ENCODE measurements around the gene RMDN3. TPM values are rescaled to one million over a fixed set of nuclear protein-coding genes. Genes with fewer than 3 reads are reported as not detected.
A peak's percentile ranks its signal among the peaks of the same experiment; 100 is the strongest.

The RMDN3 gene
- total and polyA plus RNA-seq, 9 of the 15 experiments (the other 6 are each of a cell fraction or from before 2014, with no cell fraction given) = 8.1 to 38.2 (median 25.9) TPM

- TF ChIP-seq DDX20 (tag; IDR thresholded peaks at IDR 0.05; ENCODE audit: low read depth) (no peak), THAP7 (CRISPR knock-in tag; IDR thresholded peaks at IDR 0.05) (peak; percentile 86; the same call in 1 of the 2 replicates), MXI1 (IDR thresholded peaks at IDR 0.05; ENCODE audit: low read depth, low read length) (no peak), ZNF79 (CRISPR knock-in tag; IDR thresholded peaks at IDR 0.05; ENCODE audit: low read depth) (no peak), RFX1 (IDR thresholded peaks at IDR 0.05) (no peak), IRF9 (tag; IDR thresholded peaks at IDR 0.05) (no peak), VEZF1 (CRISPR knock-in tag; IDR thresholded peaks at IDR 0.05) (peak; percentile 57), POLR2G (IDR thresholded peaks at IDR 0.05; ENCODE audit: low read depth, low read length) (peak; percentile 88), ZNF239 (CRISPR knock-in tag; IDR thresholded peaks at IDR 0.05) (no peak), XRCC3 (IDR thresholded peaks at IDR 0.05) (no peak), ZNF778 (CRISPR knock-in tag; IDR thresholded peaks at IDR 0.05) (no peak), CCAR2 (IDR thresholded peaks at IDR 0.05; ENCODE audit: low read depth, low read length) (no peak), SREBF1 (IDR thresholded peaks at IDR 0.05; ENCODE audit: borderline replicate concordance, low read depth, low read length) (no peak), ASH1L (IDR thresholded peaks at IDR 0.05; ENCODE audit: borderline replicate concordance, low read depth, partially characterized antibody) (no peak), COPS2 (conservative IDR thresholded peaks at IDR 0.05) (no peak), ZNF175 (CRISPR knock-in tag; IDR thresholded peaks at IDR 0.05; ENCODE audit: low read depth) (no peak), CREM (IDR thresholded peaks at IDR 0.05; ENCODE audit: low read depth) (peak; percentile 86), ZNF311 (CRISPR knock-in tag; IDR thresholded peaks at IDR 0.05) (no peak), CHD1 (IDR thresholded peaks at IDR 0.05; ENCODE audit: low read length) (no peak), RBM22 (IDR thresholded peaks at IDR 0.05; ENCODE audit: low read depth, low read length, poor library complexity, severe bottlenecking) (peak; percentile 11), USF1 (CRISPR knock-in tag; IDR thresholded peaks at IDR 0.05) (peak; percentile 73), ZC3H11A (IDR thresholded peaks at IDR 0.05; ENCODE audit: low read depth, low read length) (no peak; the same call in 1 of the 2 replicates), KAT8 (IDR thresholded peaks at IDR 0.05; ENCODE audit: low read depth) (no peak)
These were observed 9.0 kb upstream of the RMDN3 start, which contains the start of gene GCHFR (continued) for GRCh38 chr15:40763801-40764628.

Data from K562 (cell line).